B cell (primary cell): ENCODE results near the gene ZNF638. TPM values are rescaled to one million over a fixed set of nuclear protein-coding genes. Genes with fewer than 3 reads are reported as not detected.

Source experiments
- ATAC-seq: fragments of 200-7000 bp; cut with Tn5 transposase; one replicate; pipeline ENCODE4 v1.10.0; 2021; ENCODE audit warnings: low read depth, mild to moderate bottlenecking, moderate number of reproducible peaks, moderate library complexity
- CTCF ChIA-PET: fragments of 350-600 bp; sonication (Branson Sonifier 250); formaldehyde crosslinking; loops from one replicate; lab custom pipeline; 2021; ENCODE audit warnings: antibody characterized with exemption, inconsistent platforms; lab: Charles Lee
- POLR2A ChIA-PET: fragments of 350-600 bp; sonication (Branson Sonifier 250); formaldehyde crosslinking; loops from one replicate; lab custom pipeline; 2021; ENCODE audit warnings: antibody characterized with exemption; lab: Charles Lee
- DNase-seq: peaks from one replicate; pipeline ENCODE4 v3.0.0; 2013
- H2AFZ ChIP-seq: 2 replicates; pipeline ENCODE4 v1.6.1; 2012; ENCODE audit warnings: mild to moderate bottlenecking, low read depth, low read length; ENCODE audit not compliant: insufficient read depth, poor library complexity, severe bottlenecking
- H3K27ac ChIP-seq, 2 donors: 1 replicate in 1 of 2; 2 replicates in 1 of 2; pipeline ENCODE4 v1.5.1; 2012 to 2013; ENCODE audit warnings: low read length in 2 of 2, mild to moderate bottlenecking in 2 of 2, moderate library complexity in 1 of 2
- H3K27me3 ChIP-seq, 4 experiments: fragments of 200-600 bp in 1 of 4; sonication (generic) in 1 of 4; replicated peaks in 1 of 4; 1 replicate in 2 of 4; 2 replicates in 2 of 4; pipeline versions ENCODE4 v1.6.1 to v1.7.0; 2013 to 2016; ENCODE audit warnings: low read length in 3 of 4, mild to moderate bottlenecking in 2 of 4, mixed read lengths in 1 of 4, moderate library complexity in 1 of 4; ENCODE audit not compliant: insufficient read depth in 4 of 4, control insufficient read depth in 3 of 4; ENCODE audit errors: control extremely low read depth in 1 of 4
- H3K36me3 ChIP-seq, 2 experiments: replicated peaks in 1 of 2; 1 replicate in 1 of 2; 2 replicates in 1 of 2; pipeline versions ENCODE4 v1.6.1 to v1.7.1; 2013; ENCODE audit warnings: low read length in 1 of 2; ENCODE audit not compliant: insufficient read depth in 2 of 2, control insufficient read depth in 1 of 2; ENCODE audit errors: control extremely low read depth in 1 of 2, extremely low read depth in 1 of 2
- H3K4me1 ChIP-seq, 2 donors: fragments of 200-600 bp in 1 of 2; sonication (generic) in 1 of 2; 1 replicate in 1 of 2; 2 replicates in 1 of 2; pipeline versions ENCODE4 v1.5.1 to v1.6.1; 2013 to 2017; ENCODE audit warnings: low read length in 2 of 2; ENCODE audit not compliant: control insufficient read depth in 2 of 2, insufficient read depth in 2 of 2
- H3K4me2 ChIP-seq: replicated peaks from 2 replicates; pipeline ENCODE3; 2012; ENCODE audit warnings: mild to moderate bottlenecking, low read depth, low read length; ENCODE audit not compliant: poor library complexity, severe bottlenecking
- H3K4me3 ChIP-seq, 5 experiments: fragments of 200-600 bp in 1 of 5; sonication (generic) in 1 of 5; 1 replicate in 3 of 5; 2 replicates in 2 of 5; pipeline versions ENCODE4 v1.5.1 to v1.7.0; 2011 to 2016; ENCODE audit warnings: low read length in 4 of 5, mild to moderate bottlenecking in 4 of 5, low read depth in 2 of 5, control low read depth in 1 of 5, moderate library complexity in 1 of 5; ENCODE audit not compliant: insufficient read depth in 1 of 5; ENCODE audit errors: control extremely low read depth in 1 of 5, extremely low read depth in 1 of 5
- H3K79me2 ChIP-seq: fragments of 200-600 bp; sonication (generic); one replicate; pipeline ENCODE4 v1.6.0; 2016; ENCODE audit warnings: low read length; ENCODE audit not compliant: control insufficient read depth, insufficient read depth
- H3K9ac ChIP-seq: fragments of 200-600 bp; sonication (generic); 2 replicates; pipeline ENCODE4 v1.6.1; 2017; ENCODE audit warnings: mild to moderate bottlenecking, low read length, moderate library complexity
- H3K9me3 ChIP-seq, 3 donors: one replicate each; pipeline versions ENCODE4 v1.6.1 to v1.7.1; 2013; ENCODE audit warnings: low read length in 2 of 3; ENCODE audit not compliant: control insufficient read depth in 2 of 3, insufficient read depth in 1 of 3; ENCODE audit errors: control extremely low read depth in 1 of 3
- H4K20me1 ChIP-seq: 2 replicates; pipeline ENCODE4 v1.6.0; 2012; ENCODE audit warnings: mild to moderate bottlenecking, low read length; ENCODE audit not compliant: insufficient read depth, control insufficient read depth, poor library complexity, severe bottlenecking
- H3K27ac Mint-ChIP-seq: one replicate; pipeline ENCODE4 v1.8.0; 2021; ENCODE audit warnings: mixed read lengths
- H3K27me3 Mint-ChIP-seq: one replicate; pipeline ENCODE4 v1.8.0; 2021; ENCODE audit warnings: mixed read lengths
- H3K4me1 Mint-ChIP-seq: one replicate; pipeline ENCODE4 v1.8.0; 2021; ENCODE audit warnings: mixed read lengths
- H3K4me3 Mint-ChIP-seq: one replicate; pipeline ENCODE4 v1.8.0; 2021; ENCODE audit warnings: mixed read lengths
- H3K9me3 Mint-ChIP-seq: one replicate; pipeline ENCODE4 v1.8.0; 2022; ENCODE audit warnings: mixed read lengths; ENCODE audit not compliant: insufficient read depth
- EZH2 ChIP-seq: IDR thresholded peaks from 2 replicates; pipeline ENCODE4 v1.6.1; 2012; ENCODE audit warnings: borderline replicate concordance, low read depth, mild to moderate bottlenecking, moderate library complexity, low read length; ENCODE audit not compliant: insufficient read depth, poor library complexity, severe bottlenecking
- WGBS: methylation state at CpG from one replicate; pipeline ENCODE4 v1.1.5; 2013; ENCODE audit warnings: missing lambda C conversion rate; ENCODE audit not compliant: insufficient coverage; 5-methylcytosine and 5-hydroxymethylcytosine counted together
- intact Hi-C: fragments of 100-400 bp; cut with micrococcal nuclease; formaldehyde crosslinking; loops from one replicate; pipeline ENCODE4 v1.10.0; 2022
- polyA plus RNA-seq: library from polyadenylated mRNA; depleted of rRNA; stranded (reverse); fragments of >200 nt; gene quantifications from 2 replicates; pipeline ENCODE4 v1.2.3, GENCODE V29; 2012
- total RNA-seq, 2 donors: library from RNA; stranded (reverse); fragments of 120-200 nt in 1 of 2; gene quantifications; 1 replicate in 1 of 2; 2 replicates in 1 of 2; pipeline versions ENCODE4 v1.2.3 to v1.2.4, GENCODE V29; 2013 to 2022
- TF ChIP-seq, protein P1 (sequence below): fragments of 200-600 bp; IDR thresholded peaks from one replicate; pipeline ENCODE4 v1.8.0; 2022; ENCODE audit warnings: antibody characterized with exemption, mild to moderate bottlenecking

Gene ZNF638
- total and polyA plus RNA-seq, 2 donors (not counting 1 experiment from before 2014, with no cell fraction given): 60.1 to 221 TPM

DNA sequence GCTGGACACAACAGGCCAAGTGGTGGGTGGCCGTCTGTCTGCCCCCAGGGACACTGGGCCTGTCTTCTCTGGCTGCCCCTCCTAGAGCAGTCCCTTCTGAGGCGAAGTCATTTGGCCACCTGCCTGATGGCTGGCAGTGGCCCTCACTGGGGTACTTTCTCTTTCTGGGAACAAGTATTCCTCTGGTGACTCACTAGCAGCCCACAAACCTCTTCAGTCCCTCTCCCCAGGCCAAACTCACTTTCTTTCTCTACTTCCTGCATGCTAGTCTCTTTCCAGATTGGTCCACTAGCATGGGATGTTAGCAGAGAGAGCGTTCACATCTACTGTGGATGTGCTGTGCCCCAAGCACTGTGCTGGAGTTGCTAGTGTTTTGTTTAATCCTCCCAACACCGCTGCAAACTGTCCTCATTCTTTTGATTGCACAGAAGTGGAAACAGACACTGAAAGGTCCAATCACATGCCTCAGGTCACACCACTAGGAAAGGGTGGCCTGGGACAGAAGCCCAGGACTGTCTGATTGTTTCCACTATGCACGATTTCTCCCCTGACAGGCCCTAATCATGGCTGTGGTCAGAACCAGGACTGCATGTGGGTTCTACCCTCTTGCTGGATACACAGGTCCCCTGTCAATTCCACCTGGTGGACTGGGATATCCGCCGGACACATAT is 127.0 kb downstream of the ZNF638 start:
- Mint-ChIP-seq H3K27ac (no peak overlapping the region), H3K27me3 (peaks cover 33% of the 10 kb centered on the region), H3K9me3 (no peaks in the 10 kb centered on the region), H3K4me3 (no peak overlapping the region), H3K4me1 (peaks cover 5% of the 10 kb centered on the region)
- Histone ChIP-seq H3K36me3 (no peaks in the 10 kb centered on the region), H3K27ac (no peak overlapping the region), H3K9me3 (peaks cover 0 to 22% (median 10%) of the 10 kb centered on the region in 3 donors), H3K9ac (no peak overlapping the region), H4K20me1 (no peaks in the 10 kb centered on the region), H2AFZ (no peak overlapping the region), H3K4me3 (no peak overlapping the region), H3K4me2 (no peak overlapping the region), H3K79me2 (no peaks in the 10 kb centered on the region), H3K27me3 (peaks cover 0 to 35% (median 18%) of the 10 kb centered on the region in 4 experiments), H3K4me1 (peaks cover 11 to 12% of the 10 kb centered on the region in 2 donors)
- ATAC-seq: no peak
- no peak for DNase-seq
- ChIA-PET POLR2A (no interaction called here), CTCF (interaction anchor here (0.5 to 0.6 kb wide), 2 partner anchors 162 to 1738 kb away, joined by 3 to 4 read pairs; no protein-coding TSS in a partner anchor)
- 90% methylated on average over 6 of the region's 7 CpGs for WGBS
- TF ChIP-seq EZH2: no peak
- TF ChIP-seq, protein P1, sequence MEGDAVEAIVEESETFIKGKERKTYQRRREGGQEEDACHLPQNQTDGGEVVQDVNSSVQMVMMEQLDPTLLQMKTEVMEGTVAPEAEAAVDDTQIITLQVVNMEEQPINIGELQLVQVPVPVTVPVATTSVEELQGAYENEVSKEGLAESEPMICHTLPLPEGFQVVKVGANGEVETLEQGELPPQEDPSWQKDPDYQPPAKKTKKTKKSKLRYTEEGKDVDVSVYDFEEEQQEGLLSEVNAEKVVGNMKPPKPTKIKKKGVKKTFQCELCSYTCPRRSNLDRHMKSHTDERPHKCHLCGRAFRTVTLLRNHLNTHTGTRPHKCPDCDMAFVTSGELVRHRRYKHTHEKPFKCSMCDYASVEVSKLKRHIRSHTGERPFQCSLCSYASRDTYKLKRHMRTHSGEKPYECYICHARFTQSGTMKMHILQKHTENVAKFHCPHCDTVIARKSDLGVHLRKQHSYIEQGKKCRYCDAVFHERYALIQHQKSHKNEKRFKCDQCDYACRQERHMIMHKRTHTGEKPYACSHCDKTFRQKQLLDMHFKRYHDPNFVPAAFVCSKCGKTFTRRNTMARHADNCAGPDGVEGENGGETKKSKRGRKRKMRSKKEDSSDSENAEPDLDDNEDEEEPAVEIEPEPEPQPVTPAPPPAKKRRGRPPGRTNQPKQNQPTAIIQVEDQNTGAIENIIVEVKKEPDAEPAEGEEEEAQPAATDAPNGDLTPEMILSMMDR: no peak
- intact Hi-C loops: no loop called here

DNA sequence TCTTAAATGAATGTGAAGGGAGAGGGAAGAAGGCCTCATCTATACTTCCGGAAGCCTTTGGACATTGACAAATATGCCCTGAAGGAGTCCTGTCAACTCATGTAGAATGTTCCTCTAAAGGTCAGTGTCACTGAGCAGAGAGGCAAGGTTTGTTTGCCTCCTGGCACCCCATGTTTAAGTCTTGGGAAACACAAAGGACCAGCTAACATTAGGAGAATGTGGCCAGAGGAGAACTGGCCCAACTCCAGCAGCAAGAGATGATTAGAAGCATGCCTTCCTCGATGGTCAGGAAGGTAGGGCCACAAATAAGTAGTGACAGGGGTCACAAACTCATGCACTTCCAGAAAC is 127.5 kb downstream of the ZNF638 start:
- DNase-seq (no peak), ATAC-seq (no peak)
- Histone ChIP-seq H3K36me3 (no peaks in the 10 kb centered on the region), H3K4me2 (no peak overlapping the region), H3K79me2 (no peaks in the 10 kb centered on the region), H2AFZ (no peak overlapping the region), H3K27me3 (peaks cover 0 to 35% (median 17%) of the 10 kb centered on the region in 4 experiments), H3K4me3 (no peak overlapping the region), H3K27ac (no peak overlapping the region), H4K20me1 (no peaks in the 10 kb centered on the region), H3K9ac (no peak overlapping the region), H3K4me1 (peaks cover 6 to 7% of the 10 kb centered on the region in 2 donors), H3K9me3 (peaks cover 0 to 25% (median 10%) of the 10 kb centered on the region in 3 donors)
- intact Hi-C loops: no loop called here
- ChIA-PET POLR2A (no interaction called here), CTCF (no interaction called here)
- TF ChIP-seq, protein P1: no peak
- no peak for TF ChIP-seq EZH2
- no peaks in the 10 kb centered on the region for H3K9me3 Mint-ChIP-seq
- WGBS: 94% methylated on average over 2 of the region's 2 CpGs
- no peak overlapping the region for H3K27ac Mint-ChIP-seq
- peaks cover 4% of the 10 kb centered on the region for H3K4me1 Mint-ChIP-seq
- peaks cover 33% of the 10 kb centered on the region for H3K27me3 Mint-ChIP-seq
- H3K4me3 Mint-ChIP-seq: no peak overlapping the region
